Measurements from ENCODE around the gene TRAM2.

DNA sequence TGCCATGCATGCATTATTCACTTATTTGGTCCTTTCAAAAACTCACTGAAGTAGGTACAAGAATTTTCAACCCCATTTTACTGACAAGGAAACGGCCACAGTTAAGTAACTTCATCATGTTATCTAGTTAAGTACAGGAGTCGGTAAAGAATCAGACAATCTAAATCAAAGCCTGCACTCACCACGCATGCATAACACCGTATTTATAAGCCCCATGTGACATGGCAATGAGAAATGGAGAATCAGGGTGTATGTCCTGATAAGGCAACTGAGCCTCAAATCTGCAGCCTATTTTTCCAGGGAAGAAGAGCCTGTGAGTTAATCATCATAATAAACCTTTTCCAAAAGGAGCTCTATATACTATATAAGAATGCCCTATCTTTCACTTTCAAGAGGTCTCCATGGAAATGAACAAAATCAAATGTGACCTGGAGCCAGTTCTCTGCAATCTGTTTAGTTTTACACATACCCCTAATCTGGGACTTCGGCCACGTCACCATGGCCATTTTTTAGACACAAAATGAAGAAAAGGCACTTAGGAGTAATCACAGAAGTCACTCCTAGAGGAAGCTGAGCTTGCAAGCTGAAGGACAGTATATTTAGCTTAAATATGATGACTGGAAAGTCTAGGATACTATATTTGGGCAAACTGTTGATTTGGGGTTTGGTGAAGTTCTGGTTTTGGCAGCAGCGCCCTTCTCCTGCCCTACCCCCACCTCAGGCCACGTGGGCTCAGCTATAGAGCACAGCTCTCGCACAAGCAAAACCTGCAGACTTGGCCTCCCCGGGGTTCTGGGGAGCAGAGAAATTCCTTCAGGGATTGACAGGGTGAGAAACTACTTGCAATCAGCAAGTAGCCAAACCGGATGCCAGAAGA lies 19.2 kb downstream of the TRAM2 start:
- TF ChIP-seq PPARA (CRISPR knock-in tag; IDR thresholded peaks at IDR 0.05; ENCODE audit: borderline replicate concordance) (no peak), ARNTL (CRISPR knock-in tag; IDR thresholded peaks at IDR 0.05; ENCODE audit: borderline replicate concordance, low read depth) (no peak), ZNF70 (CRISPR knock-in tag; IDR thresholded peaks at IDR 0.05) (no peak), ZFP3 (CRISPR knock-in tag; IDR thresholded peaks at IDR 0.05) (no peak), RARB (CRISPR knock-in tag; IDR thresholded peaks at IDR 0.05) (no peak), TOX (CRISPR knock-in tag; IDR thresholded peaks at IDR 0.05; ENCODE audit: borderline replicate concordance) (no peak), ESRRG (CRISPR knock-in tag; IDR thresholded peaks at IDR 0.05) (no peak), BACH2 (CRISPR knock-in tag; IDR thresholded peaks at IDR 0.05; ENCODE audit: borderline replicate concordance) (no peak), OSR1 (CRISPR knock-in tag; IDR thresholded peaks at IDR 0.05) (no peak), ZC3H10 (CRISPR knock-in tag; IDR thresholded peaks at IDR 0.05) (no peak), SNAI2 (CRISPR knock-in tag; IDR thresholded peaks at IDR 0.05) (no peak)
- TF ChIP-seq, protein P1, sequence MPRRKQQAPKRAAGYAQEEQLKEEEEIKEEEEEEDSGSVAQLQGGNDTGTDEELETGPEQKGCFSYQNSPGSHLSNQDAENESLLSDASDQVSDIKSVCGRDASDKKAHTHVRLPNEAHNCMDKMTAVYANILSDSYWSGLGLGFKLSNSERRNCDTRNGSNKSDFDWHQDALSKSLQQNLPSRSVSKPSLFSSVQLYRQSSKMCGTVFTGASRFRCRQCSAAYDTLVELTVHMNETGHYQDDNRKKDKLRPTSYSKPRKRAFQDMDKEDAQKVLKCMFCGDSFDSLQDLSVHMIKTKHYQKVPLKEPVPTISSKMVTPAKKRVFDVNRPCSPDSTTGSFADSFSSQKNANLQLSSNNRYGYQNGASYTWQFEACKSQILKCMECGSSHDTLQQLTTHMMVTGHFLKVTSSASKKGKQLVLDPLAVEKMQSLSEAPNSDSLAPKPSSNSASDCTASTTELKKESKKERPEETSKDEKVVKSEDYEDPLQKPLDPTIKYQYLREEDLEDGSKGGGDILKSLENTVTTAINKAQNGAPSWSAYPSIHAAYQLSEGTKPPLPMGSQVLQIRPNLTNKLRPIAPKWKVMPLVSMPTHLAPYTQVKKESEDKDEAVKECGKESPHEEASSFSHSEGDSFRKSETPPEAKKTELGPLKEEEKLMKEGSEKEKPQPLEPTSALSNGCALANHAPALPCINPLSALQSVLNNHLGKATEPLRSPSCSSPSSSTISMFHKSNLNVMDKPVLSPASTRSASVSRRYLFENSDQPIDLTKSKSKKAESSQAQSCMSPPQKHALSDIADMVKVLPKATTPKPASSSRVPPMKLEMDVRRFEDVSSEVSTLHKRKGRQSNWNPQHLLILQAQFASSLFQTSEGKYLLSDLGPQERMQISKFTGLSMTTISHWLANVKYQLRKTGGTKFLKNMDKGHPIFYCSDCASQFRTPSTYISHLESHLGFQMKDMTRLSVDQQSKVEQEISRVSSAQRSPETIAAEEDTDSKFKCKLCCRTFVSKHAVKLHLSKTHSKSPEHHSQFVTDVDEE (CRISPR knock-in tag; IDR thresholded peaks at IDR 0.05), result no peak
- TF ChIP-seq, protein P2, sequence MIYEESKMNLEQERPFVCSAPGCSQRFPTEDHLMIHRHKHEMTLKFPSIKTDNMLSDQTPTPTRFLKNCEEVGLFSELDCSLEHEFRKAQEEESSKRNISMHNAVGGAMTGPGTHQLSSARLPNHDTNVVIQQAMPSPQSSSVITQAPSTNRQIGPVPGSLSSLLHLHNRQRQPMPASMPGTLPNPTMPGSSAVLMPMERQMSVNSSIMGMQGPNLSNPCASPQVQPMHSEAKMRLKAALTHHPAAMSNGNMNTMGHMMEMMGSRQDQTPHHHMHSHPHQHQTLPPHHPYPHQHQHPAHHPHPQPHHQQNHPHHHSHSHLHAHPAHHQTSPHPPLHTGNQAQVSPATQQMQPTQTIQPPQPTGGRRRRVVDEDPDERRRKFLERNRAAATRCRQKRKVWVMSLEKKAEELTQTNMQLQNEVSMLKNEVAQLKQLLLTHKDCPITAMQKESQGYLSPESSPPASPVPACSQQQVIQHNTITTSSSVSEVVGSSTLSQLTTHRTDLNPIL (CRISPR knock-in tag; IDR thresholded peaks at IDR 0.05; ENCODE audit: low read depth), result no peak
- TF ChIP-seq, protein P3, sequence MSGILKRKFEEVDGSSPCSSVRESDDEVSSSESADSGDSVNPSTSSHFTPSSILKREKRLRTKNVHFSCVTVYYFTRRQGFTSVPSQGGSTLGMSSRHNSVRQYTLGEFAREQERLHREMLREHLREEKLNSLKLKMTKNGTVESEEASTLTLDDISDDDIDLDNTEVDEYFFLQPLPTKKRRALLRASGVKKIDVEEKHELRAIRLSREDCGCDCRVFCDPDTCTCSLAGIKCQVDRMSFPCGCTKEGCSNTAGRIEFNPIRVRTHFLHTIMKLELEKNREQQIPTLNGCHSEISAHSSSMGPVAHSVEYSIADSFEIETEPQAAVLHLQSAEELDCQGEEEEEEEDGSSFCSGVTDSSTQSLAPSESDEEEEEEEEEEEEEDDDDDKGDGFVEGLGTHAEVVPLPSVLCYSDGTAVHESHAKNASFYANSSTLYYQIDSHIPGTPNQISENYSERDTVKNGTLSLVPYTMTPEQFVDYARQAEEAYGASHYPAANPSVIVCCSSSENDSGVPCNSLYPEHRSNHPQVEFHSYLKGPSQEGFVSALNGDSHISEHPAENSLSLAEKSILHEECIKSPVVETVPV (CRISPR knock-in tag; IDR thresholded peaks at IDR 0.05), result no peak

Data from SK-N-SH treated with all-trans-retinoic acid at 6 μM for 48 hours (cell line).